ENCODE data around the gene TMEM79. TPM values are rescaled to one million over a fixed set of nuclear protein-coding genes. Genes with fewer than 3 reads are reported as not detected.

TMEM79 gene
- total and polyA plus RNA-seq, 2 experiments from 2014 or later, result 0.97 to 1.5 TPM

DNA sequence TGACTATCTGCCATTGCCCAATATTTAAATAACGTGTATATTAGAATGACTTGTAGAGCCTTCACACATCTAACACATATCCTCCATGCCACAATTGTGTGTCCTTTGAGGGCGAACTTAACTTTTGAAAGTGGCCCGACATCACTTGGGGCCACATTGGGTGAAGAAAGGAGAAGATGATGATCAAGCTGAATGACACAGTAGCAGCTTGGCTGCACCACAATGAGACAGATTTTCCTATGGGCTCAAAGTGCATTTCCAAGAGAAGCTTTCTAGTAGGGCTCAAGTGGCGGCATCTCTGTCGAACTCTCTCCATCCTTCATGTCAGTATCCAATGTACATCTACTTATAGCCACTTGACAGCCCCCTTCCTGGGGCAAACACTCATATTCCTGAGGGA is 45.9 kb upstream of the TMEM79 start:
- 0 out of 2 replicates have a peak, but pooled peaks cover 2% of the 10 kb centered on the region for H3F3A ChIP-seq (replicated peaks; ENCODE audit: low read depth)
- no peak overlapping the region for H3K4me3 ChIP-seq
- no peak overlapping the region for H3K27ac Mint-ChIP-seq
- H3K36me3 ChIP-seq (ENCODE audit: insufficient read depth), result peaks cover 12% of the 10 kb centered on the region
- no peak overlapping the region for H3K4me2 ChIP-seq
- no peaks in the 10 kb centered on the region for H3K4me1 Mint-ChIP-seq
- no peaks in the 10 kb centered on the region for H3K79me2 ChIP-seq (replicated peaks; ENCODE audit: insufficient read depth)
- no peak for ATAC-seq
- H4K20me1 ChIP-seq (replicated peaks; ENCODE audit: insufficient read depth), result no peaks in the 10 kb centered on the region
- H3K4me3 Mint-ChIP-seq, result no peak overlapping the region
- TF ChIP-seq, protein P1, sequence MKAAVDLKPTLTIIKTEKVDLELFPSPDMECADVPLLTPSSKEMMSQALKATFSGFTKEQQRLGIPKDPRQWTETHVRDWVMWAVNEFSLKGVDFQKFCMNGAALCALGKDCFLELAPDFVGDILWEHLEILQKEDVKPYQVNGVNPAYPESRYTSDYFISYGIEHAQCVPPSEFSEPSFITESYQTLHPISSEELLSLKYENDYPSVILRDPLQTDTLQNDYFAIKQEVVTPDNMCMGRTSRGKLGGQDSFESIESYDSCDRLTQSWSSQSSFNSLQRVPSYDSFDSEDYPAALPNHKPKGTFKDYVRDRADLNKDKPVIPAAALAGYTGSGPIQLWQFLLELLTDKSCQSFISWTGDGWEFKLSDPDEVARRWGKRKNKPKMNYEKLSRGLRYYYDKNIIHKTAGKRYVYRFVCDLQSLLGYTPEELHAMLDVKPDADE (IDR thresholded peaks at IDR 0.05), result no peak
- no peak for TF ChIP-seq ZNF114 (CRISPR knock-in tag; IDR thresholded peaks at IDR 0.05)
- no peak for TF ChIP-seq EZH2phosphoT487 (IDR thresholded peaks at IDR 0.05; ENCODE audit: unreplicated experiment)
- no peak for TF ChIP-seq POLR2AphosphoS5 (IDR thresholded peaks at IDR 0.05; ENCODE audit: low read depth)
- no peak for TF ChIP-seq ZNF331 (CRISPR knock-in tag; IDR thresholded peaks at IDR 0.05; ENCODE audit: low read depth)
- TF ChIP-seq NANOG (IDR thresholded peaks at IDR 0.05; ENCODE audit: borderline replicate concordance), result no peak
- TF ChIP-seq, protein P2, sequence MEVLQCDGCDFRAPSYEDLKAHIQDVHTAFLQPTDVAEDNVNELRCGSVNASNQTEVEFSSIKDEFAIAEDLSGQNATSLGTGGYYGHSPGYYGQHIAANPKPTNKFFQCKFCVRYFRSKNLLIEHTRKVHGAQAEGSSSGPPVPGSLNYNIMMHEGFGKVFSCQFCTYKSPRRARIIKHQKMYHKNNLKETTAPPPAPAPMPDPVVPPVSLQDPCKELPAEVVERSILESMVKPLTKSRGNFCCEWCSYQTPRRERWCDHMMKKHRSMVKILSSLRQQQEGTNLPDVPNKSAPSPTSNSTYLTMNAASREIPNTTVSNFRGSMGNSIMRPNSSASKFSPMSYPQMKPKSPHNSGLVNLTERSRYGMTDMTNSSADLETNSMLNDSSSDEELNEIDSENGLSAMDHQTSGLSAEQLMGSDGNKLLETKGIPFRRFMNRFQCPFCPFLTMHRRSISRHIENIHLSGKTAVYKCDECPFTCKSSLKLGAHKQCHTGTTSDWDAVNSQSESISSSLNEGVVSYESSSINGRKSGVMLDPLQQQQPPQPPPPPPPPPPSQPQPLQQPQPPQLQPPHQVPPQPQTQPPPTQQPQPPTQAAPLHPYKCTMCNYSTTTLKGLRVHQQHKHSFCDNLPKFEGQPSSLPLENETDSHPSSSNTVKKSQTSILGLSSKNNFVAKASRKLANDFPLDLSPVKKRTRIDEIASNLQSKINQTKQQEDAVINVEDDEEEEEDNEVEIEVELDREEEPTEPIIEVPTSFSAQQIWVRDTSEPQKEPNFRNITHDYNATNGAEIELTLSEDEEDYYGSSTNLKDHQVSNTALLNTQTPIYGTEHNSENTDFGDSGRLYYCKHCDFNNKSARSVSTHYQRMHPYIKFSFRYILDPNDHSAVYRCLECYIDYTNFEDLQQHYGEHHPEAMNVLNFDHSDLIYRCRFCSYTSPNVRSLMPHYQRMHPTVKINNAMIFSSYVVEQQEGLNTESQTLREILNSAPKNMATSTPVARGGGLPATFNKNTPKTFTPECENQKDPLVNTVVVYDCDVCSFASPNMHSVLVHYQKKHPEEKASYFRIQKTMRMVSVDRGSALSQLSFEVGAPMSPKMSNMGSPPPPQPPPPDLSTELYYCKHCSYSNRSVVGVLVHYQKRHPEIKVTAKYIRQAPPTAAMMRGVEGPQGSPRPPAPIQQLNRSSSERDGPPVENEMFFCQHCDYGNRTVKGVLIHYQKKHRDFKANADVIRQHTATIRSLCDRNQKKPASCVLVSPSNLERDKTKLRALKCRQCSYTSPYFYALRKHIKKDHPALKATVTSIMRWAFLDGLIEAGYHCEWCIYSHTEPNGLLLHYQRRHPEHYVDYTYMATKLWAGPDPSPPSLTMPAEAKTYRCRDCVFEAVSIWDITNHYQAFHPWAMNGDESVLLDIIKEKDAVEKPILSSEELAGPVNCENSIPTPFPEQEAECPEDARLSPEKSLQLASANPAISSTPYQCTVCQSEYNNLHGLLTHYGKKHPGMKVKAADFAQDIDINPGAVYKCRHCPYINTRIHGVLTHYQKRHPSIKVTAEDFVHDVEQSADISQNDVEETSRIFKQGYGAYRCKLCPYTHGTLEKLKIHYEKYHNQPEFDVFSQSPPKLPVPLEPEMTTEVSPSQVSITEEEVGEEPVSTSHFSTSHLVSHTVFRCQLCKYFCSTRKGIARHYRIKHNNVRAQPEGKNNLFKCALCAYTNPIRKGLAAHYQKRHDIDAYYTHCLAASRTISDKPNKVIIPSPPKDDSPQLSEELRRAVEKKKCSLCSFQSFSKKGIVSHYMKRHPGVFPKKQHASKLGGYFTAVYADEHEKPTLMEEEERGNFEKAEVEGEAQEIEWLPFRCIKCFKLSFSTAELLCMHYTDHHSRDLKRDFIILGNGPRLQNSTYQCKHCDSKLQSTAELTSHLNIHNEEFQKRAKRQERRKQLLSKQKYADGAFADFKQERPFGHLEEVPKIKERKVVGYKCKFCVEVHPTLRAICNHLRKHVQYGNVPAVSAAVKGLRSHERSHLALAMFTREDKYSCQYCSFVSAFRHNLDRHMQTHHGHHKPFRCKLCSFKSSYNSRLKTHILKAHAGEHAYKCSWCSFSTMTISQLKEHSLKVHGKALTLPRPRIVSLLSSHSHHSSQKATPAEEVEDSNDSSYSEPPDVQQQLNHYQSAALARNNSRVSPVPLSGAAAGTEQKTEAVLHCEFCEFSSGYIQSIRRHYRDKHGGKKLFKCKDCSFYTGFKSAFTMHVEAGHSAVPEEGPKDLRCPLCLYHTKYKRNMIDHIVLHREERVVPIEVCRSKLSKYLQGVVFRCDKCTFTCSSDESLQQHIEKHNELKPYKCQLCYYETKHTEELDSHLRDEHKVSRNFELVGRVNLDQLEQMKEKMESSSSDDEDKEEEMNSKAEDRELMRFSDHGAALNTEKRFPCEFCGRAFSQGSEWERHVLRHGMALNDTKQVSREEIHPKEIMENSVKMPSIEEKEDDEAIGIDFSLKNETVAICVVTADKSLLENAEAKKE (CRISPR knock-in tag; IDR thresholded peaks at IDR 0.05), result no peak
- TF ChIP-seq, protein P3, sequence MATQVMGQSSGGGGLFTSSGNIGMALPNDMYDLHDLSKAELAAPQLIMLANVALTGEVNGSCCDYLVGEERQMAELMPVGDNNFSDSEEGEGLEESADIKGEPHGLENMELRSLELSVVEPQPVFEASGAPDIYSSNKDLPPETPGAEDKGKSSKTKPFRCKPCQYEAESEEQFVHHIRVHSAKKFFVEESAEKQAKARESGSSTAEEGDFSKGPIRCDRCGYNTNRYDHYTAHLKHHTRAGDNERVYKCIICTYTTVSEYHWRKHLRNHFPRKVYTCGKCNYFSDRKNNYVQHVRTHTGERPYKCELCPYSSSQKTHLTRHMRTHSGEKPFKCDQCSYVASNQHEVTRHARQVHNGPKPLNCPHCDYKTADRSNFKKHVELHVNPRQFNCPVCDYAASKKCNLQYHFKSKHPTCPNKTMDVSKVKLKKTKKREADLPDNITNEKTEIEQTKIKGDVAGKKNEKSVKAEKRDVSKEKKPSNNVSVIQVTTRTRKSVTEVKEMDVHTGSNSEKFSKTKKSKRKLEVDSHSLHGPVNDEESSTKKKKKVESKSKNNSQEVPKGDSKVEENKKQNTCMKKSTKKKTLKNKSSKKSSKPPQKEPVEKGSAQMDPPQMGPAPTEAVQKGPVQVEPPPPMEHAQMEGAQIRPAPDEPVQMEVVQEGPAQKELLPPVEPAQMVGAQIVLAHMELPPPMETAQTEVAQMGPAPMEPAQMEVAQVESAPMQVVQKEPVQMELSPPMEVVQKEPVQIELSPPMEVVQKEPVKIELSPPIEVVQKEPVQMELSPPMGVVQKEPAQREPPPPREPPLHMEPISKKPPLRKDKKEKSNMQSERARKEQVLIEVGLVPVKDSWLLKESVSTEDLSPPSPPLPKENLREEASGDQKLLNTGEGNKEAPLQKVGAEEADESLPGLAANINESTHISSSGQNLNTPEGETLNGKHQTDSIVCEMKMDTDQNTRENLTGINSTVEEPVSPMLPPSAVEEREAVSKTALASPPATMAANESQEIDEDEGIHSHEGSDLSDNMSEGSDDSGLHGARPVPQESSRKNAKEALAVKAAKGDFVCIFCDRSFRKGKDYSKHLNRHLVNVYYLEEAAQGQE (IDR thresholded peaks at IDR 0.05; ENCODE audit: unreplicated experiment), result no peak
- no peak for TF ChIP-seq JUNB (IDR thresholded peaks at IDR 0.05; ENCODE audit: unreplicated experiment)
- no peak for TF ChIP-seq STAT1 (IDR thresholded peaks at IDR 0.05; ENCODE audit: unreplicated experiment)
- TF ChIP-seq, protein P4, sequence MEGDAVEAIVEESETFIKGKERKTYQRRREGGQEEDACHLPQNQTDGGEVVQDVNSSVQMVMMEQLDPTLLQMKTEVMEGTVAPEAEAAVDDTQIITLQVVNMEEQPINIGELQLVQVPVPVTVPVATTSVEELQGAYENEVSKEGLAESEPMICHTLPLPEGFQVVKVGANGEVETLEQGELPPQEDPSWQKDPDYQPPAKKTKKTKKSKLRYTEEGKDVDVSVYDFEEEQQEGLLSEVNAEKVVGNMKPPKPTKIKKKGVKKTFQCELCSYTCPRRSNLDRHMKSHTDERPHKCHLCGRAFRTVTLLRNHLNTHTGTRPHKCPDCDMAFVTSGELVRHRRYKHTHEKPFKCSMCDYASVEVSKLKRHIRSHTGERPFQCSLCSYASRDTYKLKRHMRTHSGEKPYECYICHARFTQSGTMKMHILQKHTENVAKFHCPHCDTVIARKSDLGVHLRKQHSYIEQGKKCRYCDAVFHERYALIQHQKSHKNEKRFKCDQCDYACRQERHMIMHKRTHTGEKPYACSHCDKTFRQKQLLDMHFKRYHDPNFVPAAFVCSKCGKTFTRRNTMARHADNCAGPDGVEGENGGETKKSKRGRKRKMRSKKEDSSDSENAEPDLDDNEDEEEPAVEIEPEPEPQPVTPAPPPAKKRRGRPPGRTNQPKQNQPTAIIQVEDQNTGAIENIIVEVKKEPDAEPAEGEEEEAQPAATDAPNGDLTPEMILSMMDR (conservative IDR thresholded peaks at IDR 0.05; ENCODE audit: low read depth in 2 of 2), result no peak
- TF ChIP-seq CREB1 (CRISPR knock-in tag; IDR thresholded peaks at IDR 0.05; ENCODE audit: low read depth), result no peak
- H3K27ac ChIP-seq (ENCODE audit: low read depth), result no peak overlapping the region
- DNase-seq (ENCODE audit: low spot score), result no peak
- H3K4me1 ChIP-seq (ENCODE audit: insufficient read depth), result no peaks in the 10 kb centered on the region
- H3K27me3 Mint-ChIP-seq (ENCODE audit: insufficient read depth, low read depth, poor library complexity), result peaks cover 11% of the 10 kb centered on the region
- no peaks in the 10 kb centered on the region for H3K9me3 Mint-ChIP-seq
- H3K36me3 Mint-ChIP-seq (ENCODE audit: low read depth), result peaks cover 50% of the 10 kb centered on the region
- no peak overlapping the region for H2AFZ ChIP-seq
- H3K9me2 ChIP-seq (ENCODE audit: insufficient read depth), result no peaks in the 10 kb centered on the region
- H3K27me3 ChIP-seq (ENCODE audit: insufficient read depth), result no peaks in the 10 kb centered on the region

All from GM23338 (cell line).